GM18868 (cell line): ENCODE results near the gene ARL15.

Experiments used
- ATAC-seq: cut with Tn5 transposase; IDR thresholded peaks from one replicate; pipeline ENCODE4 v1.9.1; 2021; ENCODE audit warnings: mild to moderate bottlenecking, moderate library complexity; ENCODE audit not compliant: unreplicated experiment

Gene ARL15

DNA sequence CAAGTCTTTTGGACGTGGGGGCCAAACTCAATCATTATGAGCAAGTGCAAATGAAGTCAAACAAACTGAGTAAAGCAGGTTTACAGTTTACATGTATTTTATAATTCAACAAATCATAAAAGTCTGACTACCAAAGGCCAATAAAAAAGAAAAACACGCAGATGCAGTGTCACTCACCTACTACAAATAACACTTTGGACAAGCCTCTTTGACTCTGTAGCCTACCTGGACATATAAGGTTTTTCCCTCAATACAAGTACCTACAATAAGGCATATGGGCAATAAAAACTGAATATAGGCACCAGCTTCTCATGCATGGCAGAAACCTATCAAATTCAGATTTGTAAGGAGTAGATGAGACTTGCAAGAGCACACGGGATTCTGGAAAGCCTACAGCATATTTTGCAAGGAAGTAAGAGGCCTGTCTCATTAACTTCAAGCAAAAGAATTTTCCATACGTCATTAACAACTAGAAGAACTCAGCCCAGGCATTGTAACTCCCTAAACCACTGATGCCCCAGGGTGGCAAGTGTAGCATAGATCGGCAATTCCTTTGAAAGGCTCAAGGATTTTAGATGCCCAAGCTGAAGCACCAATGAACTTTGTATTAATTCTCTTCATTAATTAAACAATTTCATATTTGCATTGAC lies 21.7 kb downstream of the ARL15 start:
- ATAC-seq, result no peak

GRCh38 chr5:54285686-54286085 lies 24.7 kb downstream of the ARL15 start:
- no peak for ATAC-seq

DNA sequence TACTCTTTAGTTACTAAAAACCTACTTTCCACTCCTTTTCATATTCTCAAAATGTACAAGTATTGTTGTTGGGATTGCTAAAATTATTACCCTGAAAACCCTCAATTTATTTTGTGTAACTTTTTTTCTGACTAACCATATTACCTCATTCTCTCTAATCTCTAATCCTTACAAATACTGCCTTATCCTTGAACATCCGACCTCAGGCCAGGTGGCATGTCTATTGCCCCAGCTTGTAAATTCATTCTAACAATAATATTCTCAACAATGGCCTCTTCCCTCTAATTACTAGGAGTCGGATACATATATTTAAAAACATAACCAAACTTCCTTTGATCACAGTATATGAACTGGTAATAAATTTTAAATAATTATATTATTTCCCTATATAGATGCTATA lies 25.8 kb downstream of the ARL15 start:
- no peak for ATAC-seq

GRCh38 chr5:54282876-54283275 lies 27.5 kb downstream of the ARL15 start:
- no peak for ATAC-seq

- ATAC-seq, result no peak
Measured at GRCh38 chr5:54281960-54282692, 28.2 kb downstream of the ARL15 start.

- no peak for ATAC-seq
Measured at GRCh38 chr5:54279960-54280359, 30.4 kb downstream of the ARL15 start.

GRCh38 chr5:54278979-54279717 lies 31.2 kb downstream of the ARL15 start:
- ATAC-seq, result no peak

- ATAC-seq, result no peak
Measured at GRCh38 chr5:54278036-54278830, 32.1 kb downstream of the ARL15 start.

DNA sequence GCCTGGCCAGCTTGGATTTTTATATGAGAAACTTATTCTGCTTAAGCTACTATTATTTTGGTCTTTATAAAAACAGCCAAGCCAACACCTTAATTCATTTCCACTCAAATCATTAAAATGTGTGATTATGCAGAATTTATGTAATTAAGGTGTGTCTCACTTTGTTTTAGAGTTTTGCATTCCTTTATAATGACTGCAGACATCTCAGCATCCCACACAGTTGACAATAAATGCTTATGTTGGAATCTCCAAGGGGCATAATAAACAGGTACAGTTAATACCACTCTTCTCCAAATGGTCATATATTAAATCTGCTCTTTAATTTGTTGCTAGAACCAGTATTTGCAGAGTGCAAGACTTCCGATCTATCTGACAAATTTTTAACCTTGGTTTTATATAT lies 34.3 kb downstream of the ARL15 start:
- ATAC-seq, result no peak

GRCh38 chr5:54275361-54275760 lies 35.0 kb downstream of the ARL15 start:
- no peak for ATAC-seq

GRCh38 chr5:54274944-54275343 lies 35.4 kb downstream of the ARL15 start:
- no peak for ATAC-seq

- no peak for ATAC-seq
Measured at GRCh38 chr5:54273715-54274114, 36.7 kb downstream of the ARL15 start.

GRCh38 chr5:54272746-54273145 lies 37.6 kb downstream of the ARL15 start:
- no peak for ATAC-seq

DNA sequence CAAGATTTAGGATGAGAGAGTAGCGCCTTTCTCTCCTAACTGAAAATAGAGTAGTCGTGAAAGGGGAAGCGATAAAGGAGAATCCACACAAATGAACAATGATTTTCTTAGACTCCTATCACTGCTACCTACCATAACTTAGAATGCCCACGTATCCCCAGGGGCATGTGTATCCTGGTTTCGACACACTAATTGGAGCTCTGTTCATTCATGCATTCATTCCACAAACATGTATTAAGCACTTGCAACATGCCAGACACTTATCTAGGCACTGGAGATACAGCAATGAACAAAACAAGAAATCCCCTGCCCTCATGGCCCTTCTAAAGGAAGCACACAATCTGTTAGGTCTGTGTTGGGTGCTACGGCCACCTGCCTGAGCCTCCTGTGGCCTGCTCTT lies 40.0 kb downstream of the ARL15 start:
- no peak for ATAC-seq

DNA sequence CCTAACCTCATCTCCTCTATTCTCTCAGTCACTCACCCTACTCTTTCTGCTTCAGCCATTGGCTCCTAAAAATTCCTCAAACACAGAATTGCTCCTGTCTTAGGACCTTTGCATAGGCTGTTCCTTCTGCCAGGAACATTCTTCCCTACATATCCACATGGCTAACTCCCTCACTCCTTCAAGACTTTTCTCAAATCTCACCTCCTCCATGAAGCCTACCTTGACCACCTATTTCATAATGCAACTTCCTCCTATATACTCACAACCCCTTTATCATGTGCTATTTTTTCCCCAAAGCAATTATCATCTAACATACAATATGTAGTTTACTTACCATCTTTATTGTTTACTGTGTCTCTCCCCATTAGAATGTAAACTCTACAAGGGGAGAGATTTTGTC lies 45.8 kb downstream of the ARL15 start:
- ATAC-seq, result no peak

DNA sequence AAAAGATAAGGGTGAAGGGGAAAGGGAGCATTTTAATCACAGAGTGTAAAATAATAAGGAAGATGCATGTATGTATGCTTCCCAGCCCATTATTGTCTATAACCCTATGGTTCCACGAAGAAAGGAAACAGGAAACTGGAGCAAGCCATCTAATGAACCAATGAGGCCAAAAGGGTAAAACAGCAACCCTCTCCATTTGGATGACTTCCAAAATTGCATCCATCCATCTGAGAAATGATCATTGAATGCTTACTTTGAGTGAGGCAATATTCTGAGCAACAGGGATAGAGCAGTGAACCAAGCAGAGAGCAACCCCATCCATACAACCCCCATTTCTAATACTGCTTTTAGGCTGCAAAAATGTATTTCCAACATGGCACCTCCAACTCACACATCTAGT lies 46.9 kb downstream of the ARL15 start:
- no peak for ATAC-seq

DNA sequence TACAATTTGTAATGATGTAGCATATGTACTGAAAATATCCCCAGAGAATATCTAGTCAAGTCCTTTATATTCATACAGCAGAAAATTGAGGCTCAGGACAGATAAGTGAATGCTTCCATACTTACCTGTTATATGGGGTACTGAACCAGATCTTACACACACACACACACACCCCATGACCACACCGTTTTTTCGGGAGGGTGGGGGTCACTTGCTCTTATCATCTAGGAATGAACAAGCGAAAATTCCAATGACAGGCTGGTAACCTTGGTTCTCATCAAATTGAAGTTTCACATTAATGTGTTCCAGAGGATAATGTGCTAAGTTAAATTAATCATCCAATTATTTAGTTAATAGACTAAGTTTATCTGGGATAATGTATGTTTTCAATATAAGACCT lies 48.8 kb downstream of the ARL15 start:
- no peak for ATAC-seq

- ATAC-seq, result no peak
Measured at GRCh38 chr5:54259981-54260380, 50.4 kb downstream of the ARL15 start.

DNA sequence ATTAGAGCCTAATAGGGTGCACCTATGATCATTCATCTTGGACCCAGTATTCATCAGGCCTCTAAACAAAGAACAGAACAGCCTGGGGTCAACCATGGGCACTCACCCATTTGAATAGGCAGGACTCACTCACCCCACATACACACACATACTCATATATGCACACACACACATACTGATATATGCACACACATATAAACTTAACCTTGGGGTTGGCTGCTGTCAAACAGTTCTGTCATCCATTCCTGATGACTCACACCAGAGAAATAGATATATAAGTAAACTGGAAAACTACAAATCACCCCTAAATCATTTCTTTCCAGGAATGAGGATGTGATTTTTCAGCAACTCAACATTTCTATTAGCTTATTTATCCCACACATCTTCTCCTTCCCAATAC lies 51.3 kb downstream of the ARL15 start:
- no peak for ATAC-seq

- ATAC-seq, result no peak
Measured at GRCh38 chr5:54257366-54258118, 52.8 kb downstream of the ARL15 start.
